ENCODE data around the gene BMP6.

Gene BMP6

GRCh38 chr6:7745942-7746341 lies 20.0 kb downstream of the BMP6 start:
- DNase-seq (ENCODE audit: low read depth) = no peak
- TF ChIP-seq, protein P1, sequence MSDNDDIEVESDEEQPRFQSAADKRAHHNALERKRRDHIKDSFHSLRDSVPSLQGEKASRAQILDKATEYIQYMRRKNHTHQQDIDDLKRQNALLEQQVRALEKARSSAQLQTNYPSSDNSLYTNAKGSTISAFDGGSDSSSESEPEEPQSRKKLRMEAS (IDR thresholded peaks at IDR 0.05; ENCODE audit: low read depth, low read length) = no peak
- no peak for TF ChIP-seq POLR2A (IDR thresholded peaks at IDR 0.05; ENCODE audit: extremely low read depth, insufficient read length)
- no peak for TF ChIP-seq MYC (IDR thresholded peaks at IDR 0.05; ENCODE audit: low read depth, low read length)
- no peak for TF ChIP-seq CTCF (IDR thresholded peaks at IDR 0.05; ENCODE audit: low read depth, low read length)
- H3K4me3 ChIP-seq (ENCODE audit: low read depth, low read length) = no peak overlapping the region

GRCh38 chr6:7747016-7747415 lies 21.1 kb downstream of the BMP6 start:
- H3K4me3 ChIP-seq (ENCODE audit: low read depth, low read length) = no peak overlapping the region
- no peak for TF ChIP-seq CTCF (IDR thresholded peaks at IDR 0.05; ENCODE audit: low read depth, low read length)
- no peak for TF ChIP-seq MYC (IDR thresholded peaks at IDR 0.05; ENCODE audit: low read depth, low read length)
- TF ChIP-seq, protein P1 (IDR thresholded peaks at IDR 0.05; ENCODE audit: low read depth, low read length) = no peak
- TF ChIP-seq POLR2A (IDR thresholded peaks at IDR 0.05; ENCODE audit: extremely low read depth, insufficient read length) = no peak
- DNase-seq (ENCODE audit: low read depth) = no peak

DNA sequence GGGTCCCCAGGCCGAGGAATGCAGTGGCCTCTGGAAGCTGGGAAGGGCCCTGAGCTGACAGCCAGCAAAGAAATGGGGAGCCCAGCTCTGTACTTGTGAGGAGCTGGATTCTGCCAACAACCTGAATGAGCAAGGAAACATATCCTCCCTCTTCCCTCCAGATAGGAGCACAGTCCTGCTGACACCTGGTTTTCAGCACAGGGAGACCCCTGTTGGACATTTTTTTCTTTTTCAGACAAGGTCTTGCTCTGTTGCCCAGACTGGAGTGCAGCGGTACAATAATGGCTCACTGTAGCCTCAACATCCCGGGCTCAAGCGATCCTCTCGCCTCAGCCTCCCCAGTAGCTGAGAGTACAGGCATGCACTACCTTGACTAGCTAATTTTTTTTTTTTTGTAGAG lies 21.5 kb downstream of the BMP6 start:
- TF ChIP-seq, protein P1 (IDR thresholded peaks at IDR 0.05; ENCODE audit: low read depth, low read length) = no peak
- TF ChIP-seq CTCF (IDR thresholded peaks at IDR 0.05; ENCODE audit: low read depth, low read length) (no peak), POLR2A (IDR thresholded peaks at IDR 0.05; ENCODE audit: extremely low read depth, insufficient read length) (no peak), MYC (IDR thresholded peaks at IDR 0.05; ENCODE audit: low read depth, low read length) (no peak)
- no peak for DNase-seq (ENCODE audit: low read depth)
- no peak overlapping the region for H3K4me3 ChIP-seq (ENCODE audit: low read depth, low read length)

- TF ChIP-seq POLR2A (IDR thresholded peaks at IDR 0.05; ENCODE audit: extremely low read depth, insufficient read length) (no peak), MYC (IDR thresholded peaks at IDR 0.05; ENCODE audit: low read depth, low read length) (no peak), CTCF (IDR thresholded peaks at IDR 0.05; ENCODE audit: low read depth, low read length) (no peak)
- TF ChIP-seq, protein P1 (IDR thresholded peaks at IDR 0.05; ENCODE audit: low read depth, low read length) = no peak
- H3K4me3 ChIP-seq (ENCODE audit: low read depth, low read length) = no peak overlapping the region
- no peak for DNase-seq (ENCODE audit: low read depth)
Measured at GRCh38 chr6:7747901-7748504, 22.1 kb downstream of the BMP6 start.

GRCh38 chr6:7749478-7749877 lies 23.6 kb downstream of the BMP6 start:
- H3K4me3 ChIP-seq (ENCODE audit: low read depth, low read length) = no peak overlapping the region
- TF ChIP-seq MYC (IDR thresholded peaks at IDR 0.05; ENCODE audit: low read depth, low read length) = no peak
- TF ChIP-seq CTCF (IDR thresholded peaks at IDR 0.05; ENCODE audit: low read depth, low read length) = no peak
- TF ChIP-seq, protein P1 (IDR thresholded peaks at IDR 0.05; ENCODE audit: low read depth, low read length) = no peak
- no peak for TF ChIP-seq POLR2A (IDR thresholded peaks at IDR 0.05; ENCODE audit: extremely low read depth, insufficient read length)
- no peak for DNase-seq (ENCODE audit: low read depth)
